ENCODE data around the gene MYRF.

The MYRF gene

GRCh38 chr11:61778357-61778886, 26.0 kb downstream of the MYRF start:
- 94% methylated on average over 11 of the region's 11 CpGs for WGBS
- no peak overlapping the region for H3K9ac ChIP-seq (ENCODE audit: low read depth, low read length)
- H3K27me3 ChIP-seq (ENCODE audit: insufficient read depth, low read length) = no peaks in the 10 kb centered on the region
- no peaks in the 10 kb centered on the region for H3K36me3 ChIP-seq (ENCODE audit: insufficient read depth, low read length)
- H3K4me3 ChIP-seq (ENCODE audit: low read length) = no peak overlapping the region
- no peaks in the 10 kb centered on the region for H3K9me3 ChIP-seq (ENCODE audit: insufficient read depth, low read depth, low read length)
- H3K4me1 ChIP-seq (ENCODE audit: insufficient read depth, low read length) = no peaks in the 10 kb centered on the region
- H3K27ac ChIP-seq (ENCODE audit: low read depth, low read length) = no peak overlapping the region

- H3K36me3 ChIP-seq (ENCODE audit: insufficient read depth, low read length) = no peaks in the 10 kb centered on the region
- 91% methylated on average over 24 of the region's 24 CpGs for WGBS
- H3K4me3 ChIP-seq (ENCODE audit: low read length) = no peak overlapping the region
Observed at GRCh38 chr11:61778920-61779650, 26.6 kb downstream of the MYRF start.

GRCh38 chr11:61779666-61780525, 27.5 kb downstream of the MYRF start:
- no peaks in the 10 kb centered on the region for H3K4me1 ChIP-seq (ENCODE audit: insufficient read depth, low read length)
- H3K27ac ChIP-seq (ENCODE audit: low read depth, low read length) = no peak overlapping the region
- no peaks in the 10 kb centered on the region for H3K27me3 ChIP-seq (ENCODE audit: insufficient read depth, low read length)
- H3K36me3 ChIP-seq (ENCODE audit: insufficient read depth, low read length) = peaks cover 7% of the 10 kb centered on the region; the same call in 1 of the 2 replicates
- WGBS = 89% methylated on average over 14 of the region's 14 CpGs
- H3K4me3 ChIP-seq (ENCODE audit: low read length) = no peak overlapping the region
- no peaks in the 10 kb centered on the region for H3K9me3 ChIP-seq (ENCODE audit: insufficient read depth, low read depth, low read length)
- H3K9ac ChIP-seq (ENCODE audit: low read depth, low read length) = no peak overlapping the region

More at GRCh38 chr11:61778920-61779650, 26.6 kb downstream of the MYRF start:
- H3K9me3 ChIP-seq (ENCODE audit: insufficient read depth, low read depth, low read length) = no peaks in the 10 kb centered on the region
- no peaks in the 10 kb centered on the region for H3K27me3 ChIP-seq (ENCODE audit: insufficient read depth, low read length)
- H3K27ac ChIP-seq (ENCODE audit: low read depth, low read length) = no peak overlapping the region
- H3K9ac ChIP-seq (ENCODE audit: low read depth, low read length) = no peak overlapping the region
- H3K4me1 ChIP-seq (ENCODE audit: insufficient read depth, low read length) = no peaks in the 10 kb centered on the region

GRCh38 chr11:61780581-61781162, 28.2 kb downstream of the MYRF start:
- H3K9ac ChIP-seq (ENCODE audit: low read depth, low read length) = no peak overlapping the region; the same call in 1 of the 2 replicates
- no peaks in the 10 kb centered on the region for H3K27me3 ChIP-seq (ENCODE audit: insufficient read depth, low read length)
- H3K27ac ChIP-seq (ENCODE audit: low read depth, low read length) = no peak overlapping the region
- 90% methylated on average over 9 of the region's 9 CpGs for WGBS
- H3K36me3 ChIP-seq (ENCODE audit: insufficient read depth, low read length) = peaks cover 14% of the 10 kb centered on the region; the same call in 1 of the 2 replicates
- H3K9me3 ChIP-seq (ENCODE audit: insufficient read depth, low read depth, low read length) = no peaks in the 10 kb centered on the region
- H3K4me1 ChIP-seq (ENCODE audit: insufficient read depth, low read length) = no peaks in the 10 kb centered on the region
- H3K4me3 ChIP-seq (ENCODE audit: low read length) = no peak overlapping the region

- Histone ChIP-seq H3K4me3 (ENCODE audit: low read length) (no peak overlapping the region), H3K4me1 (ENCODE audit: insufficient read depth, low read length) (no peaks in the 10 kb centered on the region), H3K9me3 (ENCODE audit: insufficient read depth, low read depth, low read length) (no peaks in the 10 kb centered on the region), H3K9ac (ENCODE audit: low read depth, low read length) (no peak overlapping the region), H3K27ac (ENCODE audit: low read depth, low read length) (no peak overlapping the region), H3K36me3 (ENCODE audit: insufficient read depth, low read length) (peaks cover 23% of the 10 kb centered on the region), H3K27me3 (ENCODE audit: insufficient read depth, low read length) (no peaks in the 10 kb centered on the region)
- WGBS = 93% methylated on average over 5 of the region's 5 CpGs
Observed at GRCh38 chr11:61781585-61781984, 29.1 kb downstream of the MYRF start.

GRCh38 chr11:61782299-61782698, 29.9 kb downstream of the MYRF start:
- no peaks in the 10 kb centered on the region for H3K9me3 ChIP-seq (ENCODE audit: insufficient read depth, low read depth, low read length)
- 92% methylated on average over 3 of the region's 3 CpGs for WGBS
- no peak overlapping the region for H3K4me3 ChIP-seq (ENCODE audit: low read length)

GRCh38 chr11:61782841-61783240, 30.4 kb downstream of the MYRF start:
- H3K27me3 ChIP-seq (ENCODE audit: insufficient read depth, low read length) = no peaks in the 10 kb centered on the region
- WGBS = 92% methylated on average over 11 of the region's 11 CpGs
- no peaks in the 10 kb centered on the region for H3K9me3 ChIP-seq (ENCODE audit: insufficient read depth, low read depth, low read length)
- H3K9ac ChIP-seq (ENCODE audit: low read depth, low read length) = no peak overlapping the region
- no peaks in the 10 kb centered on the region for H3K4me1 ChIP-seq (ENCODE audit: insufficient read depth, low read length)
- no peak overlapping the region for H3K4me3 ChIP-seq (ENCODE audit: low read length)
- no peak overlapping the region for H3K27ac ChIP-seq (ENCODE audit: low read depth, low read length)
- H3K36me3 ChIP-seq (ENCODE audit: insufficient read depth, low read length) = peaks cover 36% of the 10 kb centered on the region

More at GRCh38 chr11:61782299-61782698, 29.9 kb downstream of the MYRF start:
- no peaks in the 10 kb centered on the region for H3K27me3 ChIP-seq (ENCODE audit: insufficient read depth, low read length)
- no peak overlapping the region for H3K27ac ChIP-seq (ENCODE audit: low read depth, low read length)
- no peak overlapping the region for H3K9ac ChIP-seq (ENCODE audit: low read depth, low read length)
- H3K4me1 ChIP-seq (ENCODE audit: insufficient read depth, low read length) = no peaks in the 10 kb centered on the region
- H3K36me3 ChIP-seq (ENCODE audit: insufficient read depth, low read length) = peaks cover 30% of the 10 kb centered on the region

- Histone ChIP-seq H3K9ac (ENCODE audit: low read depth, low read length) (no peak overlapping the region), H3K36me3 (ENCODE audit: insufficient read depth, low read length) (peaks cover 44% of the 10 kb centered on the region), H3K27me3 (ENCODE audit: insufficient read depth, low read length) (no peaks in the 10 kb centered on the region), H3K4me3 (ENCODE audit: low read length) (no peak overlapping the region), H3K4me1 (ENCODE audit: insufficient read depth, low read length) (no peaks in the 10 kb centered on the region), H3K9me3 (ENCODE audit: insufficient read depth, low read depth, low read length) (no peaks in the 10 kb centered on the region), H3K27ac (ENCODE audit: low read depth, low read length) (no peak overlapping the region)
- 75% methylated on average over 12 of the region's 13 CpGs for WGBS
Observed at GRCh38 chr11:61783717-61784505, 31.5 kb downstream of the MYRF start.

- no peak overlapping the region for H3K27ac ChIP-seq (ENCODE audit: low read depth, low read length)
- H3K4me3 ChIP-seq (ENCODE audit: low read length) = no peak overlapping the region
- H3K4me1 ChIP-seq (ENCODE audit: insufficient read depth, low read length) = no peaks in the 10 kb centered on the region
- H3K27me3 ChIP-seq (ENCODE audit: insufficient read depth, low read length) = no peaks in the 10 kb centered on the region
- peaks cover 49% of the 10 kb centered on the region for H3K36me3 ChIP-seq (ENCODE audit: insufficient read depth, low read length)
- 89% methylated on average over 7 of the region's 7 CpGs for WGBS
- no peak overlapping the region for H3K9ac ChIP-seq (ENCODE audit: low read depth, low read length)
- H3K9me3 ChIP-seq (ENCODE audit: insufficient read depth, low read depth, low read length) = no peaks in the 10 kb centered on the region
Observed at GRCh38 chr11:61784506-61784805, 32.0 kb downstream of the MYRF start.

GRCh38 chr11:61785837-61786402, 33.5 kb downstream of the MYRF start:
- WGBS = 95% methylated on average over 9 of the region's 11 CpGs
- Histone ChIP-seq H3K27me3 (ENCODE audit: insufficient read depth, low read length) (no peaks in the 10 kb centered on the region), H3K4me1 (ENCODE audit: insufficient read depth, low read length) (no peaks in the 10 kb centered on the region), H3K36me3 (ENCODE audit: insufficient read depth, low read length) (peaks cover 62% of the 10 kb centered on the region), H3K9me3 (ENCODE audit: insufficient read depth, low read depth, low read length) (no peaks in the 10 kb centered on the region), H3K9ac (ENCODE audit: low read depth, low read length) (no peak overlapping the region), H3K27ac (ENCODE audit: low read depth, low read length) (no peak overlapping the region), H3K4me3 (ENCODE audit: low read length) (no peak overlapping the region)
